Gastrocnemius medialis (tissue), 4 donors: ENCODE data around the gene CARF. TPM values are rescaled to one million over a fixed set of nuclear protein-coding genes. Genes with fewer than 3 reads are reported as not detected.
"Not testable (repeated sequence)": the region's sequence is repeated elsewhere in the genome, so short reads cannot be mapped to it uniquely, and the experiment has no call there.

Source experiments
- ATAC-seq, 2 donors: fragments of 150-250 bp; one replicate each; pipeline ENCODE4 v1.9.1; 2016
- DNase-seq, 2 donors: peaks; one replicate each; pipeline ENCODE4 v3.0.0-alpha.2; 2019
- H3K27ac ChIP-seq, 4 donors: fragments of 200-600 bp; sonication (generic); 1 replicate in 1 of 4; 2 replicates in 3 of 4; pipeline ENCODE4 v1.5.1; 2016 to 2018; ENCODE audit warnings: mild to moderate bottlenecking in 2 of 4, moderate library complexity in 1 of 4
- H3K27me3 ChIP-seq, 3 donors: fragments of 200-600 bp; sonication (generic) in 2 of 3; 1 replicate in 1 of 3; 2 replicates in 2 of 3; pipeline versions ENCODE4 v1.5.1 to v1.6.0; 2016 to 2019; ENCODE audit warnings: mild to moderate bottlenecking in 1 of 3, moderate library complexity in 1 of 3
- H3K36me3 ChIP-seq, 2 donors: fragments of 200-600 bp; sonication (generic) in 1 of 2; one replicate each; pipeline ENCODE4 v1.5.1; 2017 to 2018
- H3K4me1 ChIP-seq, 2 donors: fragments of 200-600 bp; sonication (generic) in 1 of 2; one replicate each; pipeline ENCODE4 v1.5.1; 2016 to 2017; ENCODE audit warnings: mild to moderate bottlenecking in 2 of 2
- H3K4me3 ChIP-seq, 4 donors: fragments of 200-600 bp; sonication (generic) in 3 of 4; 1 replicate in 1 of 4; 2 replicates in 3 of 4; pipeline ENCODE4 v1.5.1; 2016 to 2019; ENCODE audit warnings: mild to moderate bottlenecking in 2 of 4
- H3K9me3 ChIP-seq, 3 donors: fragments of 200-600 bp; sonication (generic) in 2 of 3; 1 replicate in 1 of 3; 2 replicates in 2 of 3; pipeline ENCODE4 v1.5.1; 2016 to 2019
- POLR2A ChIP-seq, 2 donors: fragments of 450-650 bp; IDR thresholded peaks; one replicate each; pipeline ENCODE4 v1.6.1; 2017; ENCODE audit warnings: antibody characterized with exemption in 2 of 2, mild to moderate bottlenecking in 2 of 2, moderate library complexity in 2 of 2
- in situ Hi-C, 4 donors: fragments of 200-750 bp; cut with MboI; loops; one replicate each; pipeline versions ENCODE4 v1.15.0 to v1.8.0; 2017; ENCODE audit warnings: low sequenced_read_pairs in 4 of 4
- intact Hi-C: fragments of 100-400 bp; cut with DNase I; formaldehyde crosslinking; loops from one replicate; pipeline ENCODE4 v1.15.1; 2023; ENCODE audit warnings: low total_unique reads
- total RNA-seq, 4 donors: library from RNA; depleted of rRNA; stranded (reverse); fragments of >200 nt; gene quantifications; one replicate each; pipeline versions ENCODE4 v1.1.0 to v1.2.3, GENCODE V29; 2016
- TF ChIP-seq, protein P1 (sequence below), 5 experiments: fragments of 450-650 bp in 3 of 5; fragments of 200-600 bp in 2 of 5; sonication (generic) in 2 of 5; IDR thresholded peaks in 4 of 5; conservative IDR thresholded peaks in 1 of 5; 1 replicate in 4 of 5; 2 replicates in 1 of 5; pipeline ENCODE4 v1.5.1; 2016 to 2019; ENCODE audit warnings: antibody characterized with exemption in 5 of 5, mild to moderate bottlenecking in 3 of 5, moderate library complexity in 3 of 5

The CARF gene
- total RNA-seq, 4 donors from 2014 or later: 2.2 to 12.2 (median 4.0) TPM

DNA sequence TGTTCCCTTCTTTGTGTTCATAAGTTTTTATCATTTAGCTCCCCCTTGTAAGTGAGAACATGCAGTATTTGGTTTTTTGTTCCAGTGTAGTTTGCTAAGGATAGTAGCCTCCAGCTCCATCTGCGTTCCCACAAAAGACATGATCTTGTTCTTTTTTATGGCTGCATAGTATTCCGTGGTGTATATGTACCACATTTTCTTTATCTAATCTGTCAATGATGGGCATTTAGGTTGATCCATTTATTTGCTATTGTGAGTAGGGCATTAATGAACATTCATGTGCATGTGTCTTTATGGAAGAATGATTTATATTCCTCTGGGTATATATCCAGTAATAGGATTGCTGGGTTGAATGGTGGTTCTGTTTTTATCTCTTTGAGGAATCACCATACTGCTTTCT is 33.4 kb downstream of the CARF start:
- no peak for ATAC-seq
- no peaks in the 10 kb centered on the region for H3K4me1 ChIP-seq
- H3K27ac ChIP-seq: no peak overlapping the region
- no peak overlapping the region for H3K4me3 ChIP-seq
- DNase-seq: no peak
- H3K36me3 ChIP-seq: peaks cover 5 to 24% of the 10 kb centered on the region in 2 donors
- H3K27me3 ChIP-seq: no peaks in the 10 kb centered on the region
- no peak for TF ChIP-seq POLR2A (IDR thresholded peaks at IDR 0.05)
- TF ChIP-seq, protein P1, sequence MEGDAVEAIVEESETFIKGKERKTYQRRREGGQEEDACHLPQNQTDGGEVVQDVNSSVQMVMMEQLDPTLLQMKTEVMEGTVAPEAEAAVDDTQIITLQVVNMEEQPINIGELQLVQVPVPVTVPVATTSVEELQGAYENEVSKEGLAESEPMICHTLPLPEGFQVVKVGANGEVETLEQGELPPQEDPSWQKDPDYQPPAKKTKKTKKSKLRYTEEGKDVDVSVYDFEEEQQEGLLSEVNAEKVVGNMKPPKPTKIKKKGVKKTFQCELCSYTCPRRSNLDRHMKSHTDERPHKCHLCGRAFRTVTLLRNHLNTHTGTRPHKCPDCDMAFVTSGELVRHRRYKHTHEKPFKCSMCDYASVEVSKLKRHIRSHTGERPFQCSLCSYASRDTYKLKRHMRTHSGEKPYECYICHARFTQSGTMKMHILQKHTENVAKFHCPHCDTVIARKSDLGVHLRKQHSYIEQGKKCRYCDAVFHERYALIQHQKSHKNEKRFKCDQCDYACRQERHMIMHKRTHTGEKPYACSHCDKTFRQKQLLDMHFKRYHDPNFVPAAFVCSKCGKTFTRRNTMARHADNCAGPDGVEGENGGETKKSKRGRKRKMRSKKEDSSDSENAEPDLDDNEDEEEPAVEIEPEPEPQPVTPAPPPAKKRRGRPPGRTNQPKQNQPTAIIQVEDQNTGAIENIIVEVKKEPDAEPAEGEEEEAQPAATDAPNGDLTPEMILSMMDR (IDR thresholded peaks at IDR 0.05 in 4 of 5, conservative IDR thresholded peaks at IDR 0.05 in 1 of 5): no peak
- in situ Hi-C loops: no loop called here
- no peaks in the 10 kb centered on the region for H3K9me3 ChIP-seq
- intact Hi-C loops: no loop called here

DNA sequence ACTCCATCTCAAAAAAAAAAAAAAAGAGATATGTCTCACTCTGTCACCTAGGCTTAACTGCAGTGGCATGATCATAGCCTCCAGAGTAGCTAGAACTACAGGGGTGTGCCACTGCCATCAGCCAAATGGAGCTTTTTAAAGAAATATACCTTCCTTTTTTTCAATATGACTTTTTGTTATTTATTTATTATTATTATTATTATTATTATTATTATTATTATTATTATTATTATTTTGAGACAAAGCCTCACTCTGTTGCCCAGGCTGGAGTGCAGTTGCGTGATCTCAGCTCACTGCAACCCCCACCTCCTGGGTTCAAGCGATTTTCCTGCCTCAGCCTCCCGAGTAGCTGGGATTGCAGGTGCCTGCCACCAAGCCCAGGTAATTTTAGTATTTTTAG is 37.3 kb downstream of the CARF start:
- in situ Hi-C loops, H3K4me1 ChIP-seq, H3K4me3 ChIP-seq, H3K9me3 ChIP-seq, intact Hi-C loops, ATAC-seq, H3K27me3 ChIP-seq, DNase-seq, H3K27ac ChIP-seq: not testable (repeated sequence)
- H3K36me3 ChIP-seq: peaks cover 5 to 27% of the 10 kb centered on the region in 2 donors

DNA sequence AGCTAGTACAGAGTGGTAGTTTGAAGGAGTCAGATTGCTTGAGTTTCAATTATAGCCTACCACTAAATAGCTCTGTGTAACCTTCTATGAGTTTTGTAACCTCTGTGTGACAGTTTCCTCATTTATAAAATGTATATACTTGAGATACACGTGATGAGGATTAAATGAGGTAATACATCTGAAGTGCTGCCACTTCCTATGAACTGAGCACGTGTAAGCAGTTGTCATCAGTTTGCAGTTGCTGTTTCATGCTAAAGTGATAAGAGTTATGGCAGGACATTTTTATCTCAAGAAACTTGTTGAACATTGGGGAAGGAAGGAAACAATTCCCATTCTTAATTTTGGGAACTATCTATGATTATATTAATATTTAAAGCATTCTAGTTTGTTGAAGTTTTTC is 38.5 kb downstream of the CARF start:
- peaks cover 0 to 37% of the 10 kb centered on the region in 2 donors for H3K36me3 ChIP-seq
- intact Hi-C loops: no loop called here
- H3K4me1 ChIP-seq: no peaks in the 10 kb centered on the region
- TF ChIP-seq POLR2A (IDR thresholded peaks at IDR 0.05): no peak
- TF ChIP-seq, protein P1 (IDR thresholded peaks at IDR 0.05 in 4 of 5, conservative IDR thresholded peaks at IDR 0.05 in 1 of 5): no peak
- DNase-seq (no peak), ATAC-seq (no peak)
- in situ Hi-C loops: no loop called here
- no peak overlapping the region for H3K27ac ChIP-seq
- no peak overlapping the region for H3K4me3 ChIP-seq
- H3K27me3 ChIP-seq: no peaks in the 10 kb centered on the region
- no peaks in the 10 kb centered on the region for H3K9me3 ChIP-seq

DNA sequence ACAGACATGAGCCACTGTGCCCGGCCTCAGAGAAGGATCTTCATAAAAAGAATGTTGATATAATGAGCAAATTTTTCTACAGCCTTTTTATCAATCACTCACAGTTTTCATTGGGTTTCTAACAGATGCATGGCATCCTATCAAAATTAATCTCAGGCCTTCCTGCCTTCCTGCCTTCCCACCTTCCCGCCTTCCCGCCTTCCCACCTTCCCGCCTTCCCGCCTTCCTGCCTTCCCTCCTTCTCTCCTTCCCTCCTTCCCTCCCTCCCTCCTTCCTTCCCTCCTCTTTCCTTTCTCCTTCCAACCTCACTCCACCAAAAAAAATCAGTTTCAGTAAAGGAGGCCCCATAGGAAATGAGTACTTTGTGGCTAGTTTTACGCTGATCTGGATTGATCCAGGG is 48.4 kb downstream of the CARF start:
- no peaks in the 10 kb centered on the region for H3K27me3 ChIP-seq
- H3K4me3 ChIP-seq: no peak overlapping the region
- H3K36me3 ChIP-seq: peaks cover 0 to 33% of the 10 kb centered on the region in 2 donors
- H3K27ac ChIP-seq: no peak overlapping the region
- in situ Hi-C loops: no loop called here
- no peaks in the 10 kb centered on the region for H3K4me1 ChIP-seq
- H3K9me3 ChIP-seq: no peaks in the 10 kb centered on the region
- no peak for ATAC-seq
- TF ChIP-seq POLR2A (IDR thresholded peaks at IDR 0.05): no peak
- TF ChIP-seq, protein P1 (IDR thresholded peaks at IDR 0.05 in 4 of 5, conservative IDR thresholded peaks at IDR 0.05 in 1 of 5): no peak
- DNase-seq: no peak
- intact Hi-C loops: no loop called here

DNA sequence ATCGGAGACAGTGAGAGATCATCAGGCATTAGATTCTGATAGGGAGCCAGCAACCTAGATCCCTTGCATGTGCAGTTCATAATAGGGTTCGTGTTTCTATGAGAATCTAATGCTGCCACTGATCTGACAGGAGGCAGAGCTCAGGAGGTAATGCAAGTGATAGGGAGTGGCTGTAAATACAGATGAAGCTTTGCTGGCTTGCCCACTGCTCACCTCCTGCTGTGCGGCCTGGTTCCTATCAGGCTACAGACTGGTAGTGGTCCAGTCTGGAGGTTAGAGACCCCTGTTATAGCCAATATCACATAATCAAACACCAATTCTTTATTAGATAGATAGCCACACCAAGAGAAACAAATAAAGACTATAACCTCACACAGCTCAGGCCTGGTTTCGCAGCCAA is 51.6 kb downstream of the CARF start:
- H3K36me3 ChIP-seq: peaks cover 0 to 21% of the 10 kb centered on the region in 2 donors
- H3K9me3 ChIP-seq: no peaks in the 10 kb centered on the region
- no peak overlapping the region for H3K4me3 ChIP-seq
- no peak for ATAC-seq
- TF ChIP-seq, protein P1 (IDR thresholded peaks at IDR 0.05 in 4 of 5, conservative IDR thresholded peaks at IDR 0.05 in 1 of 5): no peak
- TF ChIP-seq POLR2A (IDR thresholded peaks at IDR 0.05): no peak
- H3K27ac ChIP-seq: no peak overlapping the region
- H3K27me3 ChIP-seq: no peaks in the 10 kb centered on the region
- in situ Hi-C loops (no loop called here), intact Hi-C loops (no loop called here)
- no peaks in the 10 kb centered on the region for H3K4me1 ChIP-seq
- DNase-seq: no peak
